IMR-90 (cell line): Measurements from ENCODE around the gene ISCA1. TPM values are rescaled to one million over a fixed set of nuclear protein-coding genes. Genes with fewer than 3 reads are reported as not detected.

ENCODE experiments used
- ATAC-seq: fragments of 200-7000 bp; cut with Tn5 transposase; 2 replicates; pipeline ENCODE4 v1.9.1; 2020; ENCODE audit warnings: low read depth, mild to moderate bottlenecking, moderate library complexity
- BruUV-seq: library from RNA; stranded (reverse); fragments of 400-500 nt; replicated peaks from 2 replicates; lab custom pipeline; 2021; lab: Mats Ljungman, UMichigan
- CTCF ChIA-PET: fragments of 300-600 bp; formaldehyde crosslinking; extraction: SDS; loops from one replicate; lab custom pipeline; 2021; ENCODE audit warnings: antibody characterized with exemption; lab: Yijun Ruan, JAX
- POLR2A ChIA-PET: fragments of 300-600 bp; sonication (Branson Sonifier 250); formaldehyde crosslinking; loops from one replicate; lab custom pipeline; 2022; ENCODE audit warnings: antibody characterized with exemption; ENCODE audit not compliant: unreplicated experiment; lab: Charles Lee
- DNase-seq: peaks from one replicate; pipeline ENCODE4 v3.0.0; 2013
- H2AFZ ChIP-seq: replicated peaks from 2 replicates; pipeline ENCODE3; 2013; ENCODE audit warnings: low read length, mild to moderate bottlenecking; ENCODE audit not compliant: poor library complexity
- H2AK5ac ChIP-seq: 2 replicates; pipeline ENCODE4 v1.6.1; 2013; ENCODE audit warnings: low read depth, low read length, inconsistent platforms
- H2AK9ac ChIP-seq: replicated peaks from 2 replicates; pipeline ENCODE3; 2013; ENCODE audit warnings: mild to moderate bottlenecking, low read depth, low read length, moderate library complexity; ENCODE audit not compliant: poor library complexity
- H2BK120ac ChIP-seq: 2 replicates; pipeline ENCODE4 v1.6.1; 2013; ENCODE audit warnings: low read depth, low read length, inconsistent platforms
- H2BK15ac ChIP-seq: 3 replicates; pipeline ENCODE4 v1.6.1; 2013; ENCODE audit warnings: low read depth, low read length, inconsistent platforms
- H2BK20ac ChIP-seq: 2 replicates; pipeline ENCODE4 v1.6.1; 2013; ENCODE audit warnings: low read depth, mild to moderate bottlenecking, inconsistent platforms, low read length, moderate library complexity
- H2BK5ac ChIP-seq: 2 replicates; pipeline ENCODE4 v1.6.1; 2013; ENCODE audit warnings: mild to moderate bottlenecking, low read depth, low read length, inconsistent platforms; ENCODE audit not compliant: poor library complexity, severe bottlenecking
- H3K14ac ChIP-seq: replicated peaks from 2 replicates; pipeline ENCODE4 v1.6.1; 2013; ENCODE audit warnings: low read depth, low read length, inconsistent platforms
- H3K18ac ChIP-seq: 2 replicates; pipeline ENCODE4 v1.6.1; 2013; ENCODE audit warnings: low read depth, low read length, control low read depth
- H3K23ac ChIP-seq: 2 replicates; pipeline ENCODE4 v1.6.1; 2013; ENCODE audit warnings: low read depth, low read length, inconsistent platforms
- H3K27ac ChIP-seq: 2 replicates; pipeline ENCODE4 v1.5.1; 2013; ENCODE audit warnings: mild to moderate bottlenecking, control low read depth, low read length; ENCODE audit not compliant: insufficient read depth
- H3K27me3 ChIP-seq: 2 replicates; pipeline ENCODE4 v1.6.1; 2013; ENCODE audit warnings: low read length; ENCODE audit not compliant: control insufficient read depth, insufficient read depth
- H3K36me3 ChIP-seq: 2 replicates; pipeline ENCODE4 v1.6.1; 2013; ENCODE audit warnings: low read length, mixed read lengths; ENCODE audit not compliant: control insufficient read depth, insufficient read depth
- H3K4ac ChIP-seq: 2 replicates; pipeline ENCODE4 v1.6.1; 2013; ENCODE audit warnings: low read depth, low read length, inconsistent platforms
- H3K4me1 ChIP-seq: 2 replicates; pipeline ENCODE4 v1.6.1; 2013; ENCODE audit warnings: low read length, mixed read lengths; ENCODE audit not compliant: control insufficient read depth, insufficient read depth
- H3K4me2 ChIP-seq: 2 replicates; pipeline ENCODE4 v1.6.1; 2013; ENCODE audit warnings: low read depth, mild to moderate bottlenecking, control low read depth, low read length, moderate library complexity
- H3K4me3 ChIP-seq: 2 replicates; pipeline ENCODE4 v1.5.1; 2013; ENCODE audit warnings: low read depth, mild to moderate bottlenecking, control low read depth, low read length, moderate library complexity; ENCODE audit not compliant: insufficient read depth
- H3K56ac ChIP-seq: 2 replicates; pipeline ENCODE4 v1.6.1; 2013; ENCODE audit warnings: low read length, inconsistent platforms; ENCODE audit not compliant: insufficient read depth; ENCODE audit errors: extremely low read depth
- H3K79me1 ChIP-seq, 2 experiments: 2 replicates each; pipeline ENCODE4 v1.6.1; 2013; ENCODE audit warnings: low read length in 2 of 2, inconsistent platforms in 1 of 2, low read depth in 1 of 2
- H3K9ac ChIP-seq: 2 replicates; pipeline ENCODE4 v1.6.1; 2013; ENCODE audit warnings: low read depth, low read length, control low read depth
- H3K9me1 ChIP-seq: 2 replicates; pipeline ENCODE4 v1.6.1; 2013; ENCODE audit warnings: low read length, inconsistent platforms; ENCODE audit not compliant: insufficient read depth
- H3K9me3 ChIP-seq: 2 replicates; pipeline ENCODE4 v1.6.1; 2013; ENCODE audit warnings: low read length; ENCODE audit not compliant: control insufficient read depth, insufficient read depth
- H4K20me1 ChIP-seq: 2 replicates; pipeline ENCODE4 v1.6.1; 2013; ENCODE audit warnings: low read length, inconsistent platforms; ENCODE audit not compliant: insufficient read depth
- H4K5ac ChIP-seq: 2 replicates; pipeline ENCODE4 v1.6.1; 2013; ENCODE audit warnings: mild to moderate bottlenecking, low read depth, low read length, control low read depth
- H4K8ac ChIP-seq, 2 experiments: 2 replicates each; pipeline ENCODE4 v1.6.1; 2013; ENCODE audit warnings: low read depth in 2 of 2, low read length in 2 of 2, control low read depth in 1 of 2, inconsistent platforms in 1 of 2
- H4K91ac ChIP-seq: 2 replicates; pipeline ENCODE4 v1.6.1; 2013; ENCODE audit warnings: low read depth, low read length, inconsistent platforms; ENCODE audit not compliant: insufficient read depth
- CTCF ChIP-seq: conservative IDR thresholded peaks from 2 replicates; pipeline ENCODE4 v1.5.1; 2012; ENCODE audit warnings: mild to moderate bottlenecking, low read depth, low read length, improper control_type of control experiment
- NFE2L2 ChIP-seq: fragments of 150-350 bp; IDR thresholded peaks from 2 replicates; pipeline ENCODE4 v1.6.1; 2016; ENCODE audit warnings: low read depth, mild to moderate bottlenecking, low read length
- POLR2A ChIP-seq: IDR thresholded peaks from 2 replicates; pipeline ENCODE4 v1.6.1; 2012; ENCODE audit warnings: mild to moderate bottlenecking, low read depth, low read length
- RFX5 ChIP-seq: IDR thresholded peaks from 2 replicates; pipeline ENCODE4 v1.8.0; 2012; ENCODE audit warnings: low read depth, mild to moderate bottlenecking, low read length, moderate library complexity
- WGBS, 2 experiments: methylation state at CpG; one replicate each; pipeline versions ENCODE4 v1.1.5 to v1.1.7; 2013; ENCODE audit warnings: missing lambda C conversion rate in 2 of 2; ENCODE audit not compliant: insufficient read length in 1 of 2; ENCODE audit errors: extremely low coverage in 2 of 2; 5-methylcytosine and 5-hydroxymethylcytosine counted together
- dilution Hi-C: fragments of 300-500 bp; cut with HindIII; formaldehyde crosslinking; loops from one replicate; pipeline ENCODE4 v1.14.3; 2018; ENCODE audit warnings: low sequenced_read_pairs; ENCODE audit not compliant: unreplicated experiment
- in situ Hi-C: fragments of 300-500 bp; cut with MboI; formaldehyde crosslinking; loops from 3 replicates; pipeline ENCODE4 v1.14.3; 2019; ENCODE audit warnings: low sequenced_read_pairs, inconsistent platforms, mixed read lengths
- intact Hi-C: fragments of 100-400 bp; cut with micrococcal nuclease; formaldehyde crosslinking; loops from 2 replicates; pipeline ENCODE4 v1.10.0; 2022
- polyA plus RNA-seq, 3 experiments: library from polyadenylated mRNA; depleted of rRNA; stranded (reverse); fragments of >200 nt; gene quantifications; 2 replicates each; pipeline ENCODE4 v1.2.3, GENCODE V29; 2012; ENCODE audit warnings: low replicate concordance in 1 of 3
- total RNA-seq: library from RNA; depleted of rRNA; stranded (reverse); fragments of >200 nt; gene quantifications from 2 replicates; pipeline ENCODE4 v1.2.3, GENCODE V29; 2012

The ISCA1 gene
- total and polyA plus RNA-seq, 2 of the 4 experiments (the other 2 are of a cell fraction), result 14.7 to 15.1 TPM

- Histone ChIP-seq H3K79me1 (no peaks in the 10 kb centered on the region), H3K4ac (no peak overlapping the region), H3K9ac (no peak overlapping the region), H3K18ac (no peak overlapping the region), H3K27ac (no peak overlapping the region), H2BK120ac (no peak overlapping the region), H3K4me1 (no peaks in the 10 kb centered on the region), H4K5ac (no peak overlapping the region), H2AK5ac (no peak overlapping the region), H2BK20ac (no peak overlapping the region), H3K56ac (no peak overlapping the region), H3K4me2 (no peak overlapping the region), H3K9me1 (no peaks in the 10 kb centered on the region), H3K27me3 (no peaks in the 10 kb centered on the region), H2AK9ac (no peak overlapping the region), H2BK5ac (no peak overlapping the region), H4K91ac (no peak overlapping the region), H3K14ac (no peak overlapping the region), H3K23ac (no peak overlapping the region), H4K20me1 (no peaks in the 10 kb centered on the region), H2BK15ac (no peak overlapping the region), H3K9me3 (no peaks in the 10 kb centered on the region), H2AFZ (no peak overlapping the region), H3K4me3 (no peak overlapping the region), H3K36me3 (no peaks in the 10 kb centered on the region), H4K8ac (no peak overlapping the region)
- DNase-seq (no peak), ATAC-seq (no peak)
- in situ Hi-C loops, result no loop called here
- CTCF ChIA-PET, result interaction anchor here (0.6 to 0.7 kb wide), 2 partner anchors 427 to 759 kb away, joined by 4 to 6 read pairs; no protein-coding TSS in a partner anchor
- intact Hi-C loops, result no loop called here
- POLR2A ChIA-PET, result interaction anchor here (0.5 kb wide), 1 partner anchor 29 kb away, joined by 3 read pairs; no protein-coding TSS in a partner anchor
- no TSS peak for BruUV-seq
- no CpG with 5 or more reads among the region's 3 CpGs for WGBS, 2 experiments
- TF ChIP-seq POLR2A, result no peak
- TF ChIP-seq RFX5, result no peak
- TF ChIP-seq CTCF, result no peak
- no peak for TF ChIP-seq NFE2L2
- dilution Hi-C loops, result no loop called here
Measured at GRCh38 chr9:86219606-86220005, 62.7 kb downstream of the ISCA1 start.
